GM13976 (cell line): ENCODE measurements around the gene ZNF655.

Experiments used
- DNase-seq: peaks from one replicate; pipeline ENCODE4 v3.0.0; 2012; ENCODE audit warnings: low spot score
- in situ Hi-C: fragments of 300-500 bp; cut with MboI; formaldehyde crosslinking; loops from one replicate; pipeline ENCODE4 v1.12.0; 2022; ENCODE audit warnings: low sequenced_read_pairs, mixed read lengths, inconsistent platforms; ENCODE audit not compliant: unreplicated experiment
- TF ChIP-seq, protein P1 (sequence below): IDR thresholded peaks from 2 replicates; pipeline ENCODE4 v1.5.1; 2012; ENCODE audit warnings: borderline replicate concordance, mild to moderate bottlenecking; ENCODE audit not compliant: insufficient read depth; ENCODE audit errors: extremely low read depth, missing control alignments, control extremely low read depth

The ZNF655 gene

GRCh38 chr7:99625321-99625720, 66.9 kb downstream of the ZNF655 start:
- no peak for DNase-seq
- TF ChIP-seq, protein P1, sequence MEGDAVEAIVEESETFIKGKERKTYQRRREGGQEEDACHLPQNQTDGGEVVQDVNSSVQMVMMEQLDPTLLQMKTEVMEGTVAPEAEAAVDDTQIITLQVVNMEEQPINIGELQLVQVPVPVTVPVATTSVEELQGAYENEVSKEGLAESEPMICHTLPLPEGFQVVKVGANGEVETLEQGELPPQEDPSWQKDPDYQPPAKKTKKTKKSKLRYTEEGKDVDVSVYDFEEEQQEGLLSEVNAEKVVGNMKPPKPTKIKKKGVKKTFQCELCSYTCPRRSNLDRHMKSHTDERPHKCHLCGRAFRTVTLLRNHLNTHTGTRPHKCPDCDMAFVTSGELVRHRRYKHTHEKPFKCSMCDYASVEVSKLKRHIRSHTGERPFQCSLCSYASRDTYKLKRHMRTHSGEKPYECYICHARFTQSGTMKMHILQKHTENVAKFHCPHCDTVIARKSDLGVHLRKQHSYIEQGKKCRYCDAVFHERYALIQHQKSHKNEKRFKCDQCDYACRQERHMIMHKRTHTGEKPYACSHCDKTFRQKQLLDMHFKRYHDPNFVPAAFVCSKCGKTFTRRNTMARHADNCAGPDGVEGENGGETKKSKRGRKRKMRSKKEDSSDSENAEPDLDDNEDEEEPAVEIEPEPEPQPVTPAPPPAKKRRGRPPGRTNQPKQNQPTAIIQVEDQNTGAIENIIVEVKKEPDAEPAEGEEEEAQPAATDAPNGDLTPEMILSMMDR: no peak
- in situ Hi-C loops: no loop called here

GRCh38 chr7:99625961-99626360, 67.5 kb downstream of the ZNF655 start:
- TF ChIP-seq, protein P1: no peak
- DNase-seq: no peak
- in situ Hi-C loops: no loop called here
